ENCODE data around the gene NOLC1.
A peak's percentile ranks its signal among the peaks of the same experiment; 100 is the strongest.

Gene NOLC1

DNA sequence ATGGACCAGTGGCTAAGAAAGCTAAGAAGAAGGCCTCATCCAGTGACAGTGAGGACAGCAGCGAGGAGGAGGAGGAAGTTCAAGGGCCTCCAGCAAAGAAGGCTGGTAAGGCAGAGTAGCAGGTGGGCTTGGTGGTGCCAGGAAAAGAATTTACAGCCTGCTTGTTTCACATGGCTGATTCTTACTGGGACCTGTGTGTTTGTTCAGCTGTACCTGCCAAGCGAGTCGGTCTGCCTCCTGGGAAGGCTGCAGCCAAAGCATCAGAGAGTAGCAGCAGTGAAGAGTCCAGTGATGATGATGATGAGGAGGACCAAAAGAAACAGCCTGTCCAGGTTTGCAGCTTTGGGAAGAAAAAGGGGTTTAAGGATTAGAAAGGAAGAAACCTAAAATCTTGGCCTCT, 5.0 kb downstream of the NOLC1 start:
- no peak overlapping the region for H4K8ac ChIP-seq (ENCODE audit: low read length)

GRCh38 chr10:102159051-102159597, 6.9 kb downstream of the NOLC1 start:
- DNase-seq, result peak; percentile 55
- Histone ChIP-seq H2BK15ac (ENCODE audit: low read depth, poor library complexity, severe bottlenecking) (no peak overlapping the region), H3K23ac (ENCODE audit: low read length in 2 of 2) (no peak overlapping the region), H3K4me3 (ENCODE audit: insufficient read depth in 1 of 2, low read depth in 1 of 2, low read length in 2 of 2) (no peak overlapping the region), H2AK5ac (ENCODE audit: low read length, severe bottlenecking) (no peak overlapping the region), H4K8ac (ENCODE audit: low read length) (no peak overlapping the region), H3K4me2 (ENCODE audit: low read length, poor library complexity, severe bottlenecking) (no peak overlapping the region), H3K27ac (ENCODE audit: low read length, poor library complexity, severe bottlenecking) (no peak overlapping the region), H2BK5ac (ENCODE audit: low read depth, low read length, poor library complexity, severe bottlenecking) (no peak overlapping the region), H2AFZ (ENCODE audit: low read depth, low read length) (no peak overlapping the region), H4K91ac (ENCODE audit: low read length) (no peak overlapping the region), H3K9me3 (ENCODE audit: control insufficient read depth, low read length) (no peaks in the 10 kb centered on the region), H2BK120ac (ENCODE audit: low read depth, low read length) (no peak overlapping the region), H3K4ac (ENCODE audit: low read depth in 1 of 2, low read length in 2 of 2) (no peak overlapping the region), H3K4me1 (ENCODE audit: control insufficient read depth, insufficient read depth, low read depth, low read length) (peaks cover 9% of the 10 kb centered on the region), H3K9ac (ENCODE audit: low read length) (peak overlapping the region; percentile 11), H3K18ac (ENCODE audit: low read depth in 1 of 2, low read length in 2 of 2) (no peak overlapping the region), H3K27me3 (ENCODE audit: control insufficient read depth in 1 of 2, insufficient read depth in 1 of 2, low read length in 2 of 2) (no peaks in the 10 kb centered on the region), H2BK12ac (ENCODE audit: low read length in 2 of 2) (no peak overlapping the region), H3K36me3 (ENCODE audit: control insufficient read depth in 1 of 2, insufficient read depth in 2 of 2, low read depth in 1 of 2, low read length in 2 of 2) (peaks cover 58 to 94% of the 10 kb centered on the region in 2 experiments), H3K14ac (ENCODE audit: low read length in 2 of 2) (no peak overlapping the region), H3K79me1 (replicated peaks; ENCODE audit: low read length, poor library complexity, severe bottlenecking) (peaks cover 23% of the 10 kb centered on the region)
- 84% methylated on average over 4 of the region's 5 CpGs for WGBS

More for the DNA sequence above, 5.0 kb downstream of the NOLC1 start:
- Histone ChIP-seq H2BK12ac (ENCODE audit: low read length in 2 of 2) (no peak overlapping the region), H2BK120ac (ENCODE audit: low read depth, low read length) (no peak overlapping the region), H2AFZ (ENCODE audit: low read depth, low read length) (no peak overlapping the region), H3K9ac (ENCODE audit: low read length) (peak overlapping the region; percentile 19), H3K4me1 (ENCODE audit: control insufficient read depth, insufficient read depth, low read depth, low read length) (peaks cover 9% of the 10 kb centered on the region), H3K79me1 (replicated peaks; ENCODE audit: low read length, poor library complexity, severe bottlenecking) (peaks cover 23% of the 10 kb centered on the region), H3K36me3 (ENCODE audit: control insufficient read depth in 1 of 2, insufficient read depth in 2 of 2, low read depth in 1 of 2, low read length in 2 of 2) (peaks cover 54 to 75% of the 10 kb centered on the region in 2 experiments), H2BK5ac (ENCODE audit: low read depth, low read length, poor library complexity, severe bottlenecking) (no peak overlapping the region), H3K27me3 (ENCODE audit: control insufficient read depth in 1 of 2, insufficient read depth in 1 of 2, low read length in 2 of 2) (no peaks in the 10 kb centered on the region), H3K4ac (ENCODE audit: low read depth in 1 of 2, low read length in 2 of 2) (no peak overlapping the region), H3K4me2 (ENCODE audit: low read length, poor library complexity, severe bottlenecking) (no peak overlapping the region), H4K91ac (ENCODE audit: low read length) (no peak overlapping the region), H3K4me3 (ENCODE audit: insufficient read depth in 1 of 2, low read depth in 1 of 2, low read length in 2 of 2) (no peak overlapping the region), H3K27ac (ENCODE audit: low read length, poor library complexity, severe bottlenecking) (peak overlapping the region; percentile 1), H3K23ac (ENCODE audit: low read length in 2 of 2) (no peak overlapping the region), H3K14ac (ENCODE audit: low read length in 2 of 2) (no peak overlapping the region), H2BK15ac (ENCODE audit: low read depth, poor library complexity, severe bottlenecking) (no peak overlapping the region), H3K18ac (ENCODE audit: low read depth in 1 of 2, low read length in 2 of 2) (no peak overlapping the region), H2AK5ac (ENCODE audit: low read length, severe bottlenecking) (no peak overlapping the region), H3K9me3 (ENCODE audit: control insufficient read depth, low read length) (no peaks in the 10 kb centered on the region)
- 96% methylated on average over 3 of the region's 3 CpGs for WGBS
- no peak for DNase-seq

GRCh38 chr10:102159831-102160230, 7.6 kb downstream of the NOLC1 start:
- H3K36me3 ChIP-seq (ENCODE audit: control insufficient read depth in 1 of 2, insufficient read depth in 2 of 2, low read depth in 1 of 2, low read length in 2 of 2), result peaks cover 53 to 89% of the 10 kb centered on the region in 2 experiments
- H3K27me3 ChIP-seq (ENCODE audit: control insufficient read depth in 1 of 2, insufficient read depth in 1 of 2, low read length in 2 of 2), result no peaks in the 10 kb centered on the region
- no peak overlapping the region for H3K4me3 ChIP-seq (ENCODE audit: insufficient read depth in 1 of 2, low read depth in 1 of 2, low read length in 2 of 2)
- no peak overlapping the region for H2AK5ac ChIP-seq (ENCODE audit: low read length, severe bottlenecking)
- no peak for DNase-seq
- no peak overlapping the region for H2BK120ac ChIP-seq (ENCODE audit: low read depth, low read length)
- peak overlapping the region; percentile 11 for H3K9ac ChIP-seq (ENCODE audit: low read length)
- peaks cover 9% of the 10 kb centered on the region for H3K4me1 ChIP-seq (ENCODE audit: control insufficient read depth, insufficient read depth, low read depth, low read length)
- H4K91ac ChIP-seq (ENCODE audit: low read length), result no peak overlapping the region
- no peak overlapping the region for H2BK12ac ChIP-seq (ENCODE audit: low read length in 2 of 2)
- H4K8ac ChIP-seq (ENCODE audit: low read length), result no peak overlapping the region
- no peak overlapping the region for H2BK15ac ChIP-seq (ENCODE audit: low read depth, poor library complexity, severe bottlenecking)
- H3K14ac ChIP-seq (ENCODE audit: low read length in 2 of 2), result no peak overlapping the region
- H3K18ac ChIP-seq (ENCODE audit: low read depth in 1 of 2, low read length in 2 of 2), result no peak overlapping the region
- H3K4ac ChIP-seq (ENCODE audit: low read depth in 1 of 2, low read length in 2 of 2), result no peak overlapping the region
- H3K79me1 ChIP-seq (replicated peaks; ENCODE audit: low read length, poor library complexity, severe bottlenecking), result peaks cover 23% of the 10 kb centered on the region
- no peaks in the 10 kb centered on the region for H3K9me3 ChIP-seq (ENCODE audit: control insufficient read depth, low read length)
- 100% methylated on average over 3 of the region's 4 CpGs for WGBS
- no peak overlapping the region for H2AFZ ChIP-seq (ENCODE audit: low read depth, low read length)
- no peak overlapping the region for H3K27ac ChIP-seq (ENCODE audit: low read length, poor library complexity, severe bottlenecking)
- H2BK5ac ChIP-seq (ENCODE audit: low read depth, low read length, poor library complexity, severe bottlenecking), result no peak overlapping the region
- no peak overlapping the region for H3K4me2 ChIP-seq (ENCODE audit: low read length, poor library complexity, severe bottlenecking)
- H3K23ac ChIP-seq (ENCODE audit: low read length in 2 of 2), result no peak overlapping the region

GRCh38 chr10:102163342-102163989, 11.3 kb downstream of the NOLC1 start:
- Histone ChIP-seq H2BK15ac (ENCODE audit: low read depth, poor library complexity, severe bottlenecking) (no peak overlapping the region), H3K23ac (ENCODE audit: low read length in 2 of 2) (no peak overlapping the region), H3K18ac (ENCODE audit: low read depth in 1 of 2, low read length in 2 of 2) (no peak overlapping the region), H3K27me3 (ENCODE audit: control insufficient read depth in 1 of 2, insufficient read depth in 1 of 2, low read length in 2 of 2) (no peaks in the 10 kb centered on the region), H2BK120ac (ENCODE audit: low read depth, low read length) (no peak overlapping the region), H2AFZ (ENCODE audit: low read depth, low read length) (no peak overlapping the region), H3K4me3 (ENCODE audit: insufficient read depth in 1 of 2, low read depth in 1 of 2, low read length in 2 of 2) (no peak overlapping the region), H3K14ac (ENCODE audit: low read length in 2 of 2) (no peak overlapping the region), H3K79me1 (replicated peaks; ENCODE audit: low read length, poor library complexity, severe bottlenecking) (peaks cover 17% of the 10 kb centered on the region), H3K4ac (ENCODE audit: low read depth in 1 of 2, low read length in 2 of 2) (peak overlapping the region in 1 of 2 experiments; percentile 13), H3K9me3 (ENCODE audit: control insufficient read depth, low read length) (no peaks in the 10 kb centered on the region), H2BK5ac (ENCODE audit: low read depth, low read length, poor library complexity, severe bottlenecking) (no peak overlapping the region), H3K36me3 (ENCODE audit: control insufficient read depth in 1 of 2, insufficient read depth in 2 of 2, low read depth in 1 of 2, low read length in 2 of 2) (peaks cover 35 to 56% of the 10 kb centered on the region in 2 experiments), H3K9ac (ENCODE audit: low read length) (no peak overlapping the region), H3K4me2 (ENCODE audit: low read length, poor library complexity, severe bottlenecking) (no peak overlapping the region), H4K91ac (ENCODE audit: low read length) (no peak overlapping the region), H3K27ac (ENCODE audit: low read length, poor library complexity, severe bottlenecking) (no peak overlapping the region), H3K4me1 (ENCODE audit: control insufficient read depth, insufficient read depth, low read depth, low read length) (peaks cover 5% of the 10 kb centered on the region), H2AK5ac (ENCODE audit: low read length, severe bottlenecking) (no peak overlapping the region), H2BK12ac (ENCODE audit: low read length in 2 of 2) (no peak overlapping the region), H4K8ac (ENCODE audit: low read length) (no peak overlapping the region)
- 75% methylated on average over 3 of the region's 4 CpGs for WGBS
- DNase-seq, result no peak
